Activated CD4-positive, alpha-beta memory T cell treated with anti-CD3 and anti-CD28 coated beads, Interleukin-2, amount 10 ng/mL, durations not matched to agents 7 days and 5 days (primary cell): ENCODE results near the gene WFDC12. TPM values are rescaled to one million over a fixed set of nuclear protein-coding genes. Genes with fewer than 3 reads are reported as not detected.

ENCODE experiments used
- CTCF ChIA-PET: fragments of 350-600 bp; sonication (Branson Sonifier 250); formaldehyde crosslinking; loops from one replicate; lab custom pipeline; 2021; ENCODE audit warnings: antibody characterized with exemption, inconsistent platforms; lab: Charles Lee
- POLR2A ChIA-PET: fragments of 350-600 bp; sonication (Branson Sonifier 250); formaldehyde crosslinking; loops from one replicate; lab custom pipeline; 2021; ENCODE audit warnings: antibody characterized with exemption; lab: Charles Lee
- DNase-seq: peaks from one replicate; pipeline ENCODE4 v3.0.0-alpha.2; 2020
- H3K27ac Mint-ChIP-seq: one replicate; pipeline ENCODE4 v1.8.0; 2021; ENCODE audit warnings: mild to moderate bottlenecking, mixed read lengths
- H3K27me3 Mint-ChIP-seq: one replicate; pipeline ENCODE4 v1.8.0; 2021; ENCODE audit warnings: mixed read lengths
- H3K36me3 Mint-ChIP-seq: one replicate; pipeline ENCODE4 v1.8.0; 2021; ENCODE audit warnings: low read depth, mixed read lengths
- H3K4me1 Mint-ChIP-seq: one replicate; pipeline ENCODE4 v1.8.0; 2021; ENCODE audit warnings: mixed read lengths
- H3K4me3 Mint-ChIP-seq: one replicate; pipeline ENCODE4 v1.8.0; 2021; ENCODE audit warnings: mild to moderate bottlenecking, mixed read lengths
- H3K9me3 Mint-ChIP-seq: one replicate; pipeline ENCODE4 v1.8.0; 2021; ENCODE audit warnings: mixed read lengths
- total RNA-seq, 2 experiments: library from RNA; stranded (reverse); gene quantifications; one replicate each; pipeline ENCODE4 v1.2.3, GENCODE V29; 2021

Gene WFDC12
- total RNA-seq, 2 experiments from 2014 or later: not detected

- CTCF ChIA-PET: interaction anchor here (1.1 to 5.1 kb wide), 2 partner anchors 19 to 70 kb away, joined by 5 to 44 read pairs; no protein-coding TSS in a partner anchor
- Mint-ChIP-seq H3K36me3 (no peaks in the 10 kb centered on the region), H3K9me3 (no peaks in the 10 kb centered on the region), H3K4me3 (no peak overlapping the region), H3K4me1 (peaks cover 4% of the 10 kb centered on the region), H3K27ac (no peak overlapping the region), H3K27me3 (peaks cover 18% of the 10 kb centered on the region)
- DNase-seq: no peak
- POLR2A ChIA-PET: interaction anchor here (1.0 kb wide), 1 partner anchor 17 kb away, joined by 3 read pairs; no protein-coding TSS in a partner anchor
These were observed 10.4 kb downstream of the WFDC12 start for GRCh38 chr20:45113865-45114264.

DNA sequence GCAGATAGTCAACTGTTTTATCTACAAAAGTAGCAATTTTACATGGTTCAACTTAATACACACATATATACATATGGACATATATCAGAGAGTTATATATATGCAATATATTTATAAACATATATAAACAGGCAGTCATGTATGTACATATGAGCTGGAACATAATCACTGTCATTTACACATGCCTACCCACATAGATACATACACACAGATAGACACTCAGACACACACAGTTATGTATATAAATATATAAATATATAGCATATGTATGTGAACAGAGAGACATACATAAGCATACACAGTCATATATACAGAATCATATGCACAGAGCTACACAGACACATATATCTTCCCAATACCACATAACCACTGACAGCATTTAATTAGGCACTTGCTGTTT is 11.5 kb downstream of the WFDC12 start:
- Mint-ChIP-seq H3K36me3 (no peaks in the 10 kb centered on the region), H3K27me3 (peaks cover 13% of the 10 kb centered on the region), H3K4me1 (peaks cover 4% of the 10 kb centered on the region), H3K27ac (no peak overlapping the region), H3K9me3 (no peaks in the 10 kb centered on the region), H3K4me3 (no peak overlapping the region)
- no peak for DNase-seq
- CTCF ChIA-PET: interaction anchor here (1.0 to 5.1 kb wide), 9 partner anchors 9 to 69 kb away, joined by 3 to 44 read pairs (median 5); partner anchors contain the start of genes KCNS1 and WFDC12
- POLR2A ChIA-PET: interaction anchor here (0.9 to 1.0 kb wide), 2 partner anchors 16 to 181 kb away, joined by 3 read pairs; no protein-coding TSS in a partner anchor

GRCh38 chr20:45111799-45112471 is 12.3 kb downstream of the WFDC12 start:
- ChIA-PET POLR2A (interaction anchor here (1.0 to 1.2 kb wide), 2 partner anchors 13 to 68 kb away, joined by 3 to 4 read pairs; no protein-coding TSS in a partner anchor), CTCF (interaction anchor here (0.6 to 5.1 kb wide), 16 partner anchors 8 to 182 kb away, joined by 3 to 44 read pairs (median 4); partner anchors contain the start of genes KCNS1 and WFDC12)
- Mint-ChIP-seq H3K27ac (no peak overlapping the region), H3K9me3 (no peaks in the 10 kb centered on the region), H3K4me1 (peaks cover 4% of the 10 kb centered on the region), H3K4me3 (no peak overlapping the region), H3K27me3 (peaks cover 9% of the 10 kb centered on the region), H3K36me3 (no peaks in the 10 kb centered on the region)
- DNase-seq: no peak

DNA sequence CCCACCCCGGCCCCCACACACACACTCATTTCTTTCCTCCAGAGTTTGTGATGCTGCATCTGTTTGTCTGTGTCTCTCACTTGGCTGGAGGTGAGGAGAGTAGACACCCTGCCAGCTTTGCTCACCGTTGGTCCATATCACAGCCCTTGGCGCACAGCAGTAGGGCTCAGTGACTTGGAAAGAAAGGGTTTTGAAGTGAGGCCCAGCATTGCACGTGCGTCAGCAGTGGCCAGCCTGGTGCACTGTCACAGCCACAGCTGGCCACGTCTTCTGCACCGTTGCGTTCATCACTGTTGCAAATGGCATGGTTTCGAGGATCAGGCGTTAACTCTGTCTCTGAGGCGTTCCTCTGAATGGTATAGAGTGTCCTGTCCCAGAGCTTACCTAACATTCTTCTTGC is 13.0 kb downstream of the WFDC12 start:
- peaks cover 4% of the 10 kb centered on the region for H3K4me1 Mint-ChIP-seq
- no peak for DNase-seq
- ChIA-PET CTCF (interaction anchor here (0.6 to 5.1 kb wide), 14 partner anchors 7 to 183 kb away, joined by 3 to 44 read pairs (median 4); partner anchors contain the start of gene WFDC12), POLR2A (interaction anchor here (1.0 to 1.2 kb wide), 2 partner anchors 12 to 67 kb away, joined by 3 to 4 read pairs; no protein-coding TSS in a partner anchor)
- H3K4me3 Mint-ChIP-seq: no peak overlapping the region
- no peak overlapping the region for H3K27ac Mint-ChIP-seq
- no peaks in the 10 kb centered on the region for H3K36me3 Mint-ChIP-seq
- H3K9me3 Mint-ChIP-seq: no peaks in the 10 kb centered on the region
- H3K27me3 Mint-ChIP-seq: peaks cover 11% of the 10 kb centered on the region

DNA sequence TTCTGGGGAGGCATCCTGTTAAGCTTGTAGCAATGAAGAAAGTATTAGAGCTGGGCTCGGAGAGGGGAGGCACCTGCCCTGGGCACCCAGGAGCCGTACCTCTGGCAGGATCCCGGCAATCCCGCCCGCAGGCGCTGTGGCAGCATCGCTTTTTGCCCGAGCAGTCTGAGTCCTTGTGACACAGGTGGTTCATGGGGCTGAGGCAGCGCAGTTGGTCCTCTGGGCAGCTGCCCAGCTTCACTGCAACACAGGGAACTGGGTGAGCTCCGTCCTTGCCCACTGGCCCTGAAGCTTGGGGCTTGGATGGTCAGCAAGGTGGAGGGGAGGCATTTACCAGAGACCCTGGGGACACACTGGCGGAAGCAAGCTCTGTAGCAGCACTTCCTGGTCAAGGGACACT is 14.0 kb downstream of the WFDC12 start:
- POLR2A ChIA-PET: no interaction called here
- no peaks in the 10 kb centered on the region for H3K36me3 Mint-ChIP-seq

DNA sequence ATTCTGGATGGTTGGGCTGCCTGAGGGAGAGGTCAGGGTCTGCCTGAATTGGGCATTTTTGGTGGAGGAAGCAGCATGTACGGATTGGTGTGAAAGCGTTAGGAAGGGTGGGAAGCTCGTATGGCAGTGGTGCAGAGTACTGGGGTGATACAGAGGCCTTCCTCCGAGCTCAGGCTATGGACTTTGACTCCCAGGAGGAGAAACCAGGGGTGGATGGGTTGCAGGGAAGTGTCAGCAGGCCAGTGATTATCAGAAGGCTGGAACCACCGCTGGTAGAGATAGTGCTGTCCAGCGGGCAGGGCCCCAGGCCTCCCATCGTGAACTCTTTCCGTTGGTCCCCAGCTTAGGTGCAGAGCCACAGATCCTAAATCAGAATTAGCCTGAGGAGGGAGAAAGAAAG is 14.6 kb downstream of the WFDC12 start:
- H3K4me1 Mint-ChIP-seq: peaks cover 2% of the 10 kb centered on the region
- no peak overlapping the region for H3K4me3 Mint-ChIP-seq
- H3K9me3 Mint-ChIP-seq: no peaks in the 10 kb centered on the region
- ChIA-PET POLR2A (no interaction called here), CTCF (interaction anchor here (1.0 to 5.1 kb wide), 3 partner anchors 10 to 15 kb away, joined by 3 to 44 read pairs (median 3); no protein-coding TSS in a partner anchor)
- H3K36me3 Mint-ChIP-seq: no peaks in the 10 kb centered on the region
- H3K27ac Mint-ChIP-seq: no peak overlapping the region
- H3K27me3 Mint-ChIP-seq: peaks cover 13% of the 10 kb centered on the region
- no peak for DNase-seq

More for the DNA sequence above, 14.0 kb downstream of the WFDC12 start:
- Mint-ChIP-seq H3K27ac (no peak overlapping the region), H3K27me3 (peaks cover 13% of the 10 kb centered on the region), H3K4me3 (no peak overlapping the region), H3K9me3 (no peaks in the 10 kb centered on the region), H3K4me1 (peaks cover 2% of the 10 kb centered on the region)
- CTCF ChIA-PET: interaction anchor here (1.1 to 5.1 kb wide), 3 partner anchors 10 to 99 kb away, joined by 3 to 44 read pairs (median 3); no protein-coding TSS in a partner anchor
- DNase-seq: no peak

- POLR2A ChIA-PET: no interaction called here
- DNase-seq: no peak
- Mint-ChIP-seq H3K27ac (no peak overlapping the region), H3K9me3 (no peaks in the 10 kb centered on the region), H3K4me3 (no peak overlapping the region), H3K36me3 (no peaks in the 10 kb centered on the region), H3K4me1 (peaks cover 2% of the 10 kb centered on the region), H3K27me3 (peaks cover 26% of the 10 kb centered on the region)
- CTCF ChIA-PET: interaction anchor here (5.1 kb wide), 1 partner anchor 9 kb away, joined by 31 read pairs; no protein-coding TSS in a partner anchor
These were observed 18.9 kb downstream of the WFDC12 start for GRCh38 chr20:45105317-45105716.

GRCh38 chr20:45104786-45105185 is 19.5 kb downstream of the WFDC12 start:
- POLR2A ChIA-PET: no interaction called here
- CTCF ChIA-PET: interaction anchor here (1.1 to 5.1 kb wide), 2 partner anchors 8 to 189 kb away, joined by 3 to 31 read pairs; no protein-coding TSS in a partner anchor
- H3K36me3 Mint-ChIP-seq: no peaks in the 10 kb centered on the region
- H3K4me1 Mint-ChIP-seq: peaks cover 2% of the 10 kb centered on the region
- no peak for DNase-seq
- peaks cover 32% of the 10 kb centered on the region for H3K27me3 Mint-ChIP-seq
- no peak overlapping the region for H3K4me3 Mint-ChIP-seq
- no peak overlapping the region for H3K27ac Mint-ChIP-seq
- no peaks in the 10 kb centered on the region for H3K9me3 Mint-ChIP-seq

- CTCF ChIA-PET: interaction anchor here (0.8 to 5.1 kb wide), 4 partner anchors 7 to 191 kb away, joined by 3 to 31 read pairs (median 4); no protein-coding TSS in a partner anchor
- Mint-ChIP-seq H3K27me3 (peaks cover 45% of the 10 kb centered on the region), H3K4me1 (peaks cover 6% of the 10 kb centered on the region), H3K9me3 (no peaks in the 10 kb centered on the region), H3K36me3 (no peaks in the 10 kb centered on the region), H3K27ac (no peak overlapping the region), H3K4me3 (no peak overlapping the region)
- POLR2A ChIA-PET: no interaction called here
- no peak for DNase-seq
These were observed 21.2 kb downstream of the WFDC12 start for GRCh38 chr20:45103072-45103471.

- H3K4me1 Mint-ChIP-seq: peaks cover 12% of the 10 kb centered on the region
- H3K27ac Mint-ChIP-seq: no peak overlapping the region
- H3K36me3 Mint-ChIP-seq: peaks cover 2% of the 10 kb centered on the region
- H3K9me3 Mint-ChIP-seq: no peaks in the 10 kb centered on the region
- peaks cover 54% of the 10 kb centered on the region for H3K27me3 Mint-ChIP-seq
- ChIA-PET POLR2A (no interaction called here), CTCF (interaction anchor here (0.8 to 1.4 kb wide), 2 partner anchors 11 to 335 kb away, joined by 3 read pairs; no protein-coding TSS in a partner anchor)
- DNase-seq: no peak
- H3K4me3 Mint-ChIP-seq: no peak overlapping the region
These were observed 22.9 kb downstream of the WFDC12 start for GRCh38 chr20:45101333-45101850.

GRCh38 chr20:45100563-45101245 is 23.6 kb downstream of the WFDC12 start, which contains the start of gene KCNS1:
KCNS1 (minus strand) TSS chr20:45101127; CDS start chr20:45099236, 1,891 bp downstream.
- peaks cover 2% of the 10 kb centered on the region for H3K36me3 Mint-ChIP-seq
- H3K4me1 Mint-ChIP-seq: peaks cover 12% of the 10 kb centered on the region
- POLR2A ChIA-PET: no interaction called here
- DNase-seq: no peak
- no peaks in the 10 kb centered on the region for H3K9me3 Mint-ChIP-seq
- no peak within 1 kb of the TSS for H3K4me3 Mint-ChIP-seq
- H3K27ac Mint-ChIP-seq: no peak within 1 kb of the TSS
- CTCF ChIA-PET: interaction anchor here (0.8 to 1.5 kb wide), 4 partner anchors 9 to 336 kb away, joined by 3 to 7 read pairs (median 3); no protein-coding TSS in a partner anchor
- H3K27me3 Mint-ChIP-seq: peaks cover 52% of the 10 kb centered on the region

- Mint-ChIP-seq H3K36me3 (peaks cover 2% of the 10 kb centered on the region), H3K4me1 (peaks cover 12% of the 10 kb centered on the region), H3K9me3 (no peaks in the 10 kb centered on the region), H3K4me3 (no peak overlapping the region), H3K27me3 (peaks cover 49% of the 10 kb centered on the region), H3K27ac (no peak overlapping the region)
- ChIA-PET CTCF (interaction anchor here (0.7 to 7.6 kb wide), 5 partner anchors 7 to 194 kb away, joined by 3 to 75 read pairs (median 31); no protein-coding TSS in a partner anchor), POLR2A (interaction anchor here (1.1 kb wide), 1 partner anchor 41 kb away, joined by 4 read pairs; no protein-coding TSS in a partner anchor)
- DNase-seq: peak; percentile 31
These were observed 26.0 kb downstream of the WFDC12 start for GRCh38 chr20:45098103-45098773.
